Uterus (tissue), 2 donors: ENCODE results near the gene MTMR2.

Experiments used
- POLR2A ChIP-seq, 2 donors: fragments of 450-650 bp; IDR thresholded peaks; one replicate each; pipeline ENCODE4 v1.6.1; 2016; ENCODE audit warnings: antibody characterized with exemption in 2 of 2, mild to moderate bottlenecking in 1 of 2, moderate library complexity in 1 of 2
- TF ChIP-seq, protein P1 (sequence below), 4 experiments: fragments of 200-600 bp in 2 of 4; fragments of 450-650 bp in 2 of 4; sonication (generic) in 2 of 4; IDR thresholded peaks; one replicate each; pipeline ENCODE4 v1.5.1; 2016 to 2019; ENCODE audit warnings: antibody characterized with exemption in 4 of 4, mild to moderate bottlenecking in 2 of 4, moderate library complexity in 1 of 4

DNA sequence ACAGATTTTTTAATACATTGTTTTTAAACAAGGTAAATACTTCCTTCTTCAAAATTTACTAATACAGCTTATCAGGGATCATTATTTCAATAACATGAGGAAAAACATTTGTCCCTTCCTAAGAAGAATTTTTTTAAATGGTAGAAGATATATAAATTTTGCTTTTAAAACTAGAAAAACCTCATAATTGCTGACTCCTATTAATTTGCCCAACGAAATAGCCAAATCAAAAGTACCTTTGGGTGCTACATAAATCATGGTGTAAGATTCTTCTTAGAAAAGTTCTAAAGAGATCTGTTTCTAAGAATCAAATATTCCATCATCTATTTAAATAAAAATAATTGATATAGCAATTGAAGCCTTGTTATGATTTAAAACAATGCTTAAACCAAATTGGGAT is 78.7 kb downstream of the MTMR2 start:
- TF ChIP-seq, protein P1, sequence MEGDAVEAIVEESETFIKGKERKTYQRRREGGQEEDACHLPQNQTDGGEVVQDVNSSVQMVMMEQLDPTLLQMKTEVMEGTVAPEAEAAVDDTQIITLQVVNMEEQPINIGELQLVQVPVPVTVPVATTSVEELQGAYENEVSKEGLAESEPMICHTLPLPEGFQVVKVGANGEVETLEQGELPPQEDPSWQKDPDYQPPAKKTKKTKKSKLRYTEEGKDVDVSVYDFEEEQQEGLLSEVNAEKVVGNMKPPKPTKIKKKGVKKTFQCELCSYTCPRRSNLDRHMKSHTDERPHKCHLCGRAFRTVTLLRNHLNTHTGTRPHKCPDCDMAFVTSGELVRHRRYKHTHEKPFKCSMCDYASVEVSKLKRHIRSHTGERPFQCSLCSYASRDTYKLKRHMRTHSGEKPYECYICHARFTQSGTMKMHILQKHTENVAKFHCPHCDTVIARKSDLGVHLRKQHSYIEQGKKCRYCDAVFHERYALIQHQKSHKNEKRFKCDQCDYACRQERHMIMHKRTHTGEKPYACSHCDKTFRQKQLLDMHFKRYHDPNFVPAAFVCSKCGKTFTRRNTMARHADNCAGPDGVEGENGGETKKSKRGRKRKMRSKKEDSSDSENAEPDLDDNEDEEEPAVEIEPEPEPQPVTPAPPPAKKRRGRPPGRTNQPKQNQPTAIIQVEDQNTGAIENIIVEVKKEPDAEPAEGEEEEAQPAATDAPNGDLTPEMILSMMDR (IDR thresholded peaks at IDR 0.05), result no peak
- TF ChIP-seq POLR2A (IDR thresholded peaks at IDR 0.05), result no peak
